ENCODE measurements around the gene SUFU. TPM values are rescaled to one million over a fixed set of nuclear protein-coding genes. Genes with fewer than 3 reads are reported as not detected.

SUFU gene
- total and polyA plus RNA-seq, 2 of the 8 experiments (the other 6 are each of a cell fraction or from before 2014, with no cell fraction given) = 7.0 to 10.8 TPM

DNA sequence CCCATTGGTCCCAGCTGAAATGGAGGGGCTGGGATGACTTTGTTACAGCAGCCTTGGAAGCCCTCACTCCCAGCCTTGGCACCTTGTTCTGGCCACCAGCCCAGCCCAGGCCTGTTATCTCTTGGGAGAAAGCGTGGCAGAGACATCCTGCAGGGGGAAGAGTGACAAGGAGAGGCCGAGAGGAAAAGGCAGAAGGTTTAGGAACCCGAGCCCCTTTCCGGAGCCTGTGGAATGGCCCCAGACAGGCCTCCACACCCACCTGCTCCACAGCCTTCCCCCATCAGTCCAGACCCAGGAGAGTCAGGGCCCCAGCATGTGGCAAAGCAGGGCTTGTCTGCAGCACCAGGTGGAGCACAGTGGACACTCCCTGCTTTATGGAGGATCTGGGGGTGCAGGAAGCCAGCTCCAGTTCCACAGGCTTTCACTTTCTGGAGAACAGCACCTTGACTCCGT lies 116.4 kb downstream of the SUFU start:
- Histone ChIP-seq H3K9me3 (ENCODE audit: insufficient read depth in 2 of 2, low read depth in 1 of 2, low read length in 1 of 2) (no peaks in the 10 kb centered on the region), H4K20me1 (replicated peaks in 1 of 2; ENCODE audit: control insufficient read depth in 1 of 2, insufficient read depth in 2 of 2, low read length in 2 of 2) (no peaks in the 10 kb centered on the region), H4K91ac (replicated peaks; ENCODE audit: insufficient read length, low read length) (no peak overlapping the region), H3K4me2 (ENCODE audit: insufficient read depth in 1 of 2, low read depth in 2 of 2, low read length in 2 of 2) (no peak overlapping the region), H2AFZ (ENCODE audit: low read length) (no peak overlapping the region), H3K14ac (ENCODE audit: insufficient read length) (no peak overlapping the region), H3K23me2 (ENCODE audit: low read depth, low read length) (0 out of 2 replicates have a peak, but pooled peaks cover 2% of the 10 kb centered on the region), H4K8ac (ENCODE audit: extremely low read depth, insufficient read depth, low read length) (no peak overlapping the region), H2BK15ac (ENCODE audit: low read length) (0 out of 2 replicates have a peak overlapping the region, but pooled peaks have one; percentile 72), H3K27me3 (replicated peaks in 1 of 4; ENCODE audit: control insufficient read depth in 3 of 4, extremely low read depth in 1 of 4, insufficient read depth in 3 of 4, low read length in 3 of 4) (no peaks in the 10 kb centered on the region), H3K4me3 (ENCODE audit: extremely low read depth in 1 of 4, insufficient read depth in 2 of 4, low read depth in 3 of 4, low read length in 4 of 4) (no peak overlapping the region), H3K79me2 (ENCODE audit: control insufficient read depth in 1 of 2, insufficient read depth in 2 of 2, low read length in 2 of 2) (no peaks in the 10 kb centered on the region), H3K9ac (replicated peaks in 1 of 4; ENCODE audit: extremely low read depth in 1 of 4, low read depth in 3 of 4, low read length in 3 of 4) (no peak overlapping the region), H3K23ac (ENCODE audit: insufficient read length) (no peak overlapping the region), H2BK12ac (ENCODE audit: low read depth, low read length) (no peak overlapping the region), H3K4me1 (replicated peaks in 1 of 4; ENCODE audit: control insufficient read depth in 3 of 4, insufficient read depth in 4 of 4, low read length in 3 of 4) (peaks cover 0 to 4% (median 1%) of the 10 kb centered on the region in 4 experiments; a peak in 5 of 7 replicates), H2AK5ac (ENCODE audit: low read depth, low read length) (no peak overlapping the region), H3K4ac (replicated peaks; ENCODE audit: insufficient read length, low read depth, low read length) (no peak overlapping the region), H3K27ac (ENCODE audit: low read depth, low read length) (no peak overlapping the region), H3K79me1 (ENCODE audit: low read depth, low read length) (no peaks in the 10 kb centered on the region), H2BK120ac (replicated peaks; ENCODE audit: low read depth, low read length) (no peak overlapping the region), H3K18ac (ENCODE audit: extremely low read depth, low read length) (no peak overlapping the region), H2BK5ac (ENCODE audit: low read depth, low read length) (no peak overlapping the region), H2BK20ac (ENCODE audit: low read length) (no peak overlapping the region), H3K56ac (replicated peaks; ENCODE audit: insufficient read length, low read depth, low read length) (no peak overlapping the region), H4K5ac (ENCODE audit: insufficient read length, low read depth, low read length) (no peak overlapping the region), H3K36me3 (ENCODE audit: control insufficient read depth in 2 of 4, insufficient read depth in 4 of 4, low read length in 3 of 4) (peaks cover 0 to 3% (median 0%) of the 10 kb centered on the region in 4 experiments; a peak in 2 of 8 replicates)
- WGBS, 2 experiments (ENCODE audit: extremely low coverage in 1 of 2, insufficient coverage in 1 of 2, insufficient read length in 1 of 2, insufficient replicate concordance in 2 of 2, low coverage in 1 of 2, low lambda C conversion rate in 2 of 2, missing lambda C conversion rate in 1 of 2) = 78% methylated on average over 5 of the region's 5 CpGs; no CpG with 5 or more reads in 1 of the 2 experiments
- no peak for FAIRE-seq
- no peak for DNase-seq (ENCODE audit: low read depth in 1 of 2, low spot score in 2 of 2)
- ChIA-PET POLR2A (ENCODE audit: partially characterized antibody) (interaction anchor here (3.4 kb wide), 1 partner anchor 8 kb away, joined by 21 read pairs; no protein-coding TSS in a partner anchor), CTCF (ENCODE audit: partially characterized antibody) (interaction anchor here (0.5 to 4.7 kb wide), 7 partner anchors 9 to 345 kb away, joined by 3 to 14 read pairs (median 6); no protein-coding TSS in a partner anchor)
- no peak for TF ChIP-seq KDM5A (IDR thresholded peaks at IDR 0.05; ENCODE audit: low read length)
- no peak for TF ChIP-seq TAF7 (optimal IDR thresholded peaks at IDR 0.05; ENCODE audit: borderline replicate concordance, low read depth, low read length)
- TF ChIP-seq BCL11A (IDR thresholded peaks at IDR 0.05; ENCODE audit: low read depth in 2 of 2, low read length in 2 of 2) = no peak
- no peak for TF ChIP-seq BRCA1 (IDR thresholded peaks at IDR 0.05; ENCODE audit: low read depth, low read length)

Measured in H1 (cell line).